Measurements from ENCODE around the gene LIPJ.

- TF ChIP-seq, protein P1, sequence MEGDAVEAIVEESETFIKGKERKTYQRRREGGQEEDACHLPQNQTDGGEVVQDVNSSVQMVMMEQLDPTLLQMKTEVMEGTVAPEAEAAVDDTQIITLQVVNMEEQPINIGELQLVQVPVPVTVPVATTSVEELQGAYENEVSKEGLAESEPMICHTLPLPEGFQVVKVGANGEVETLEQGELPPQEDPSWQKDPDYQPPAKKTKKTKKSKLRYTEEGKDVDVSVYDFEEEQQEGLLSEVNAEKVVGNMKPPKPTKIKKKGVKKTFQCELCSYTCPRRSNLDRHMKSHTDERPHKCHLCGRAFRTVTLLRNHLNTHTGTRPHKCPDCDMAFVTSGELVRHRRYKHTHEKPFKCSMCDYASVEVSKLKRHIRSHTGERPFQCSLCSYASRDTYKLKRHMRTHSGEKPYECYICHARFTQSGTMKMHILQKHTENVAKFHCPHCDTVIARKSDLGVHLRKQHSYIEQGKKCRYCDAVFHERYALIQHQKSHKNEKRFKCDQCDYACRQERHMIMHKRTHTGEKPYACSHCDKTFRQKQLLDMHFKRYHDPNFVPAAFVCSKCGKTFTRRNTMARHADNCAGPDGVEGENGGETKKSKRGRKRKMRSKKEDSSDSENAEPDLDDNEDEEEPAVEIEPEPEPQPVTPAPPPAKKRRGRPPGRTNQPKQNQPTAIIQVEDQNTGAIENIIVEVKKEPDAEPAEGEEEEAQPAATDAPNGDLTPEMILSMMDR (IDR thresholded peaks at IDR 0.05; ENCODE audit: low read length) = no peak
- TF ChIP-seq EZH2 (IDR thresholded peaks at IDR 0.05; ENCODE audit: borderline replicate concordance, low read length) = no peak
Measured at GRCh38 chr10:88608052-88608732, 21.6 kb downstream of the LIPJ start.
